ENCODE results near the gene ADK. TPM values are rescaled to one million over a fixed set of nuclear protein-coding genes. Genes with fewer than 3 reads are reported as not detected.

Gene ADK
- total RNA-seq, 1 experiment from 2014 or later: 159 TPM

GRCh38 chr10:74675484-74675883 lies 524.5 kb downstream of the ADK start:
- no peaks in the 10 kb centered on the region for H3K4me1 ChIP-seq (replicated peaks; ENCODE audit: insufficient read depth)

DNA sequence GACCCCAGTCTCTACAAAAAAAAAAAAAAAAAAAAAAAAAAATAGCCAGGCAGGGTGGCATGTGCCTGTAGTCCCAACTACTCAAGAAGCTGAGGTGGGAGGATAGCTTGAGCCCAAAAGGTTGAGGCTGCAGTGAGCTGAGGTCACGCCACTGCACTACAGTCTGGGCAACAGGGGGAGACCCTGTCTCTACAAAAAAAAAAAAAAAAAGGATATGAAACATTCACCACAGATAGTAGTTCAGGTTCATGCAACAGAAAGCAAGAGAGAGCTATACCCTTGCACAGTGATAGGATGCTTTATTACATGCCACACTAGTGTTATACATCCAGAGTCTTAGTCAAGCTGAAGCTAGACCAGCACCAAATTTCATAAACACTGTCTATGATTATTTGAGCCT lies 526.9 kb downstream of the ADK start:
- TF ChIP-seq, protein P1, sequence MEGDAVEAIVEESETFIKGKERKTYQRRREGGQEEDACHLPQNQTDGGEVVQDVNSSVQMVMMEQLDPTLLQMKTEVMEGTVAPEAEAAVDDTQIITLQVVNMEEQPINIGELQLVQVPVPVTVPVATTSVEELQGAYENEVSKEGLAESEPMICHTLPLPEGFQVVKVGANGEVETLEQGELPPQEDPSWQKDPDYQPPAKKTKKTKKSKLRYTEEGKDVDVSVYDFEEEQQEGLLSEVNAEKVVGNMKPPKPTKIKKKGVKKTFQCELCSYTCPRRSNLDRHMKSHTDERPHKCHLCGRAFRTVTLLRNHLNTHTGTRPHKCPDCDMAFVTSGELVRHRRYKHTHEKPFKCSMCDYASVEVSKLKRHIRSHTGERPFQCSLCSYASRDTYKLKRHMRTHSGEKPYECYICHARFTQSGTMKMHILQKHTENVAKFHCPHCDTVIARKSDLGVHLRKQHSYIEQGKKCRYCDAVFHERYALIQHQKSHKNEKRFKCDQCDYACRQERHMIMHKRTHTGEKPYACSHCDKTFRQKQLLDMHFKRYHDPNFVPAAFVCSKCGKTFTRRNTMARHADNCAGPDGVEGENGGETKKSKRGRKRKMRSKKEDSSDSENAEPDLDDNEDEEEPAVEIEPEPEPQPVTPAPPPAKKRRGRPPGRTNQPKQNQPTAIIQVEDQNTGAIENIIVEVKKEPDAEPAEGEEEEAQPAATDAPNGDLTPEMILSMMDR (conservative IDR thresholded peaks at IDR 0.05): no peak
- TF ChIP-seq EZH2 (IDR thresholded peaks at IDR 0.05; ENCODE audit: low read depth): no peak
- no peak overlapping the region for H3K27ac ChIP-seq
- ChIA-PET CTCF (no interaction called here), POLR2A (ENCODE audit: unreplicated experiment) (no interaction called here)
- H4K20me1 ChIP-seq (ENCODE audit: insufficient read depth): no peaks in the 10 kb centered on the region
- no peak overlapping the region for H3K4me2 ChIP-seq
- BruUV-seq (replicated peaks): no TSS peak
- no peaks in the 10 kb centered on the region for H3K27me3 ChIP-seq (ENCODE audit: insufficient read depth, low read depth)
- H3K79me2 ChIP-seq (ENCODE audit: low read depth): no peaks in the 10 kb centered on the region
- no peaks in the 10 kb centered on the region for H3K9me2 ChIP-seq (ENCODE audit: insufficient read depth)
- H3K36me3 ChIP-seq (ENCODE audit: low read depth): no peaks in the 10 kb centered on the region
- H2AFZ ChIP-seq: no peak overlapping the region
- no peaks in the 10 kb centered on the region for H3F3A ChIP-seq (ENCODE audit: insufficient read depth, low read depth)
- H3K4me1 ChIP-seq (replicated peaks; ENCODE audit: insufficient read depth): no peaks in the 10 kb centered on the region
- H3K9me3 ChIP-seq (ENCODE audit: insufficient read depth, low read depth): no peaks in the 10 kb centered on the region
- intact Hi-C loops (cut with micrococcal nuclease; ENCODE audit: unreplicated experiment): no loop called here
- no peak overlapping the region for H3K4me3 ChIP-seq
- DNase-seq: no peak

More at GRCh38 chr10:74675484-74675883, 524.5 kb downstream of the ADK start:
- TF ChIP-seq, protein P1 (conservative IDR thresholded peaks at IDR 0.05): no peak
- TF ChIP-seq EZH2 (IDR thresholded peaks at IDR 0.05; ENCODE audit: low read depth): no peak
- intact Hi-C loops (cut with micrococcal nuclease; ENCODE audit: unreplicated experiment): no loop called here
- H3K4me2 ChIP-seq: no peak overlapping the region
- BruUV-seq (replicated peaks): no TSS peak
- no peaks in the 10 kb centered on the region for H3K9me3 ChIP-seq (ENCODE audit: insufficient read depth, low read depth)
- no peaks in the 10 kb centered on the region for H3K27me3 ChIP-seq (ENCODE audit: insufficient read depth, low read depth)
- CTCF ChIA-PET: no interaction called here
- no peaks in the 10 kb centered on the region for H3K36me3 ChIP-seq (ENCODE audit: low read depth)
- H3F3A ChIP-seq (ENCODE audit: insufficient read depth, low read depth): no peaks in the 10 kb centered on the region
- H3K9me2 ChIP-seq (ENCODE audit: insufficient read depth): no peaks in the 10 kb centered on the region
- no peak overlapping the region for H3K4me3 ChIP-seq
- POLR2A ChIA-PET (ENCODE audit: unreplicated experiment): no interaction called here
- no peak overlapping the region for H3K27ac ChIP-seq
- no peak for DNase-seq
- no peaks in the 10 kb centered on the region for H4K20me1 ChIP-seq (ENCODE audit: insufficient read depth)
- H2AFZ ChIP-seq: no peak overlapping the region
- no peaks in the 10 kb centered on the region for H3K79me2 ChIP-seq (ENCODE audit: low read depth)

GRCh38 chr10:74681917-74682627 lies 531.1 kb downstream of the ADK start:
- no peaks in the 10 kb centered on the region for H3K9me2 ChIP-seq (ENCODE audit: insufficient read depth)
- POLR2A ChIA-PET (ENCODE audit: unreplicated experiment): interaction anchor here (0.6 kb wide), 2 partner anchors 12 to 1406 kb away, joined by 3 to 4 read pairs; no protein-coding TSS in a partner anchor
- no peak overlapping the region for H3K27ac ChIP-seq
- no TSS peak for BruUV-seq (replicated peaks)
- no peak overlapping the region for H3K4me2 ChIP-seq
- H3K36me3 ChIP-seq (ENCODE audit: low read depth): no peaks in the 10 kb centered on the region
- no peaks in the 10 kb centered on the region for H3F3A ChIP-seq (ENCODE audit: insufficient read depth, low read depth)
- intact Hi-C loops (cut with micrococcal nuclease; ENCODE audit: unreplicated experiment): no loop called here
- H3K27me3 ChIP-seq (ENCODE audit: insufficient read depth, low read depth): no peaks in the 10 kb centered on the region
- no peaks in the 10 kb centered on the region for H3K9me3 ChIP-seq (ENCODE audit: insufficient read depth, low read depth)
- no peak for DNase-seq
- no peak for TF ChIP-seq EZH2 (IDR thresholded peaks at IDR 0.05; ENCODE audit: low read depth)
- TF ChIP-seq, protein P1 (conservative IDR thresholded peaks at IDR 0.05): no peak
- no peaks in the 10 kb centered on the region for H4K20me1 ChIP-seq (ENCODE audit: insufficient read depth)
- H3K4me3 ChIP-seq: no peak overlapping the region
- H2AFZ ChIP-seq: no peak overlapping the region
- no peaks in the 10 kb centered on the region for H3K4me1 ChIP-seq (replicated peaks; ENCODE audit: insufficient read depth)
- no peaks in the 10 kb centered on the region for H3K79me2 ChIP-seq (ENCODE audit: low read depth)
- CTCF ChIA-PET: no interaction called here
